GM13977 (cell line): Measurements from ENCODE around the gene GATAD2B.
"Not testable (repeated sequence)": the region's sequence is repeated elsewhere in the genome, so short reads cannot be mapped to it uniquely, and the experiment has no call there.

Experiments
- DNase-seq: peaks from one replicate; pipeline ENCODE4 v3.0.0; 2012; ENCODE audit warnings: low spot score
- CTCF ChIP-seq: IDR thresholded peaks from 2 replicates; pipeline ENCODE4 v1.5.1; 2012; ENCODE audit warnings: mild to moderate bottlenecking, control low read depth; ENCODE audit not compliant: insufficient read depth; ENCODE audit errors: extremely low read depth, missing control alignments
- in situ Hi-C: fragments of 300-500 bp; cut with MboI; formaldehyde crosslinking; loops from one replicate; pipeline ENCODE4 v1.12.0; 2022; ENCODE audit warnings: low sequenced_read_pairs, low pct_unique_long_range_greater_than_20kb, mixed read lengths, inconsistent platforms; ENCODE audit not compliant: unreplicated experiment

Gene GATAD2B

GRCh38 chr1:153771261-153771660 lies 151.5 kb downstream of the GATAD2B start:
- in situ Hi-C loops = no loop called here
- no peak for TF ChIP-seq CTCF
- DNase-seq = no peak

GRCh38 chr1:153770797-153771196 lies 152.0 kb downstream of the GATAD2B start:
- no peak for DNase-seq
- in situ Hi-C loops = no loop called here
- no peak for TF ChIP-seq CTCF

- TF ChIP-seq CTCF = no peak
- in situ Hi-C loops = no loop called here
- no peak for DNase-seq
Measured at GRCh38 chr1:153769221-153769620, 153.6 kb downstream of the GATAD2B start.

- no peak for DNase-seq
- TF ChIP-seq CTCF = no peak
- in situ Hi-C loops = no loop called here
Measured at GRCh38 chr1:153768316-153769181, 154.2 kb downstream of the GATAD2B start.

- DNase-seq = no peak
- TF ChIP-seq CTCF = no peak
- in situ Hi-C loops = no loop called here
Measured at GRCh38 chr1:153767519-153767918, 155.3 kb downstream of the GATAD2B start.

GRCh38 chr1:153766663-153767062 lies 156.1 kb downstream of the GATAD2B start:
- in situ Hi-C loops, DNase-seq: not testable (repeated sequence)

- no peak for TF ChIP-seq CTCF
- in situ Hi-C loops = no loop called here
- DNase-seq = no peak
Measured at GRCh38 chr1:153764310-153764709, 158.5 kb downstream of the GATAD2B start.
